Colonic mucosa (tissue), 4 donors: Measurements from ENCODE around the gene MAP3K14. TPM values are rescaled to one million over a fixed set of nuclear protein-coding genes. Genes with fewer than 3 reads are reported as not detected.

Source experiments
- DNase-seq: peaks from one replicate; pipeline ENCODE4 v3.0.0-alpha.2; 2020
- H3K27ac ChIP-seq: fragments of 200-600 bp; one replicate; pipeline ENCODE4 v1.8.0; 2021
- H3K27me3 ChIP-seq: fragments of 200-600 bp; one replicate; pipeline ENCODE4 v1.8.0; 2021
- H3K36me3 ChIP-seq: fragments of 200-600 bp; one replicate; pipeline ENCODE4 v1.8.0; 2021
- H3K4me1 ChIP-seq: fragments of 200-600 bp; one replicate; pipeline ENCODE4 v1.8.0; 2021; ENCODE audit warnings: mild to moderate bottlenecking
- H3K4me3 ChIP-seq: fragments of 200-600 bp; one replicate; pipeline ENCODE4 v1.8.0; 2021
- H3K9ac ChIP-seq, 2 donors: one replicate each; pipeline ENCODE4 v1.7.0; 2013; ENCODE audit warnings: control low read depth in 2 of 2, low read depth in 2 of 2, low read length in 2 of 2
- H3K9me3 ChIP-seq: fragments of 200-600 bp; one replicate; pipeline ENCODE4 v1.8.0; 2021
- CTCF ChIP-seq: fragments of 200-600 bp; IDR thresholded peaks from one replicate; pipeline ENCODE4 v1.8.0; 2022; ENCODE audit warnings: antibody characterized with exemption, mild to moderate bottlenecking
- intact Hi-C: fragments of 100-400 bp; cut with DNase I; formaldehyde crosslinking; loops from one replicate; pipeline ENCODE4 v1.14.1; 2022
- total RNA-seq, 2 donors: library from RNA; stranded (reverse); fragmentation: NEBNext Ultra II Directional in 1 of 2; extraction: Animal tissue kit (Norgen Biotek cat#: 25700) in 1 of 2; gene quantifications; one replicate each; pipeline ENCODE4 v1.2.1, GENCODE V29; 2021
- donor health status: healthy.
- donor health status: DM: no; HTN: no; CAD: no.
- donor health status: DM: no; HTN: no; CAD: no.

MAP3K14 gene
- total RNA-seq, 2 donors from 2014 or later = 11.1 to 15.0 TPM

- H3K36me3 ChIP-seq = no peaks in the 10 kb centered on the region
- H3K27ac ChIP-seq = peak overlapping the region; percentile 93
- H3K9ac ChIP-seq = peak overlapping the region; percentile 76 to 87
- intact Hi-C loops = no loop called here
- peak; percentile 25 for TF ChIP-seq CTCF
- H3K27me3 ChIP-seq = no peaks in the 10 kb centered on the region
- no peak for DNase-seq
- no peaks in the 10 kb centered on the region for H3K9me3 ChIP-seq
- peaks cover 8% of the 10 kb centered on the region for H3K4me1 ChIP-seq
- peak overlapping the region; percentile 59 for H3K4me3 ChIP-seq
Observed at GRCh38 chr17:45246861-45247428, 69.9 kb downstream of the MAP3K14 start.

- no peak for TF ChIP-seq CTCF
- H3K9me3 ChIP-seq = no peaks in the 10 kb centered on the region
- H3K36me3 ChIP-seq = no peaks in the 10 kb centered on the region
- H3K27ac ChIP-seq = no peak overlapping the region
- peaks cover 8% of the 10 kb centered on the region for H3K4me1 ChIP-seq
- peaks cover 2% of the 10 kb centered on the region for H3K27me3 ChIP-seq
- no peak for DNase-seq
- H3K9ac ChIP-seq = peak overlapping the region; percentile 76 to 87
- H3K4me3 ChIP-seq = no peak overlapping the region
- intact Hi-C loops = no loop called here
Observed at GRCh38 chr17:45246338-45246737, 70.5 kb downstream of the MAP3K14 start.

- H3K36me3 ChIP-seq = no peaks in the 10 kb centered on the region
- H3K4me1 ChIP-seq = peaks cover 8% of the 10 kb centered on the region
- peaks cover 10% of the 10 kb centered on the region for H3K27me3 ChIP-seq
- no peak overlapping the region for H3K9ac ChIP-seq
- DNase-seq = no peak
- no peak overlapping the region for H3K27ac ChIP-seq
- no peak for TF ChIP-seq CTCF
- no peaks in the 10 kb centered on the region for H3K9me3 ChIP-seq
- intact Hi-C loops = no loop called here
- H3K4me3 ChIP-seq = no peak overlapping the region
Observed at GRCh38 chr17:45244725-45245656, 71.8 kb downstream of the MAP3K14 start.

GRCh38 chr17:45243750-45244149 is 73.1 kb downstream of the MAP3K14 start:
- Histone ChIP-seq H3K9me3 (no peaks in the 10 kb centered on the region), H3K27ac (no peak overlapping the region), H3K4me3 (no peak overlapping the region), H3K36me3 (no peaks in the 10 kb centered on the region), H3K4me1 (peaks cover 8% of the 10 kb centered on the region), H3K27me3 (peaks cover 10% of the 10 kb centered on the region), H3K9ac (peak overlapping the region in 1 of 2 donors; percentile 38)
- peak; percentile 88 for DNase-seq
- no peak for TF ChIP-seq CTCF
- intact Hi-C loops = no loop called here

GRCh38 chr17:45242029-45242414 is 74.8 kb downstream of the MAP3K14 start:
- H3K9ac ChIP-seq = no peak overlapping the region
- peaks cover 10% of the 10 kb centered on the region for H3K27me3 ChIP-seq
- peaks cover 7% of the 10 kb centered on the region for H3K4me1 ChIP-seq
- no peak for DNase-seq
- no peaks in the 10 kb centered on the region for H3K36me3 ChIP-seq
- intact Hi-C loops = no loop called here
- no peaks in the 10 kb centered on the region for H3K9me3 ChIP-seq
- no peak overlapping the region for H3K4me3 ChIP-seq
- no peak for TF ChIP-seq CTCF
- H3K27ac ChIP-seq = no peak overlapping the region
